ENCODE results near the gene MISP3.
"Not testable (repeated sequence)": the region's sequence is repeated elsewhere in the genome, so short reads cannot be mapped to it uniquely, and the experiment has no call there.

The MISP3 gene

GRCh38 chr19:14072535-14073260, at the start of gene MISP3:
Gene MISP3 (plus strand): TSS chr19:14072786. CDS start chr19:14073310, 524 bp downstream.
- no peak for DNase-seq (ENCODE audit: low spot score)

- DNase-seq (ENCODE audit: low spot score), result peak; percentile 29
Observed at GRCh38 chr19:14023404-14024235, 49.0 kb upstream of the MISP3 start.

GRCh38 chr19:14026652-14027192, 45.9 kb upstream of the MISP3 start:
- DNase-seq (ENCODE audit: low spot score), result not testable (repeated sequence)

GRCh38 chr19:14027856-14028450, 44.6 kb upstream of the MISP3 start, which contains the start of gene RLN3:
Gene RLN3 (plus strand): TSS chr19:14028148. CDS start chr19:14028205, 57 bp downstream.
- DNase-seq (ENCODE audit: low spot score), result no peak

GRCh38 chr19:14028901-14029300, 43.7 kb upstream of the MISP3 start:
- no peak for DNase-seq (ENCODE audit: low spot score)

- DNase-seq (ENCODE audit: low spot score), result no peak
Observed at GRCh38 chr19:14030997-14031718, 41.4 kb upstream of the MISP3 start.

GRCh38 chr19:14031719-14032480, 40.7 kb upstream of the MISP3 start, which contains the start of gene IL27RA:
Gene IL27RA (plus strand): TSS chr19:14031762. CDS start chr19:14031873, 111 bp downstream.
- DNase-seq (ENCODE audit: low spot score), result peak; percentile 51

GRCh38 chr19:14033946-14034345, 38.6 kb upstream of the MISP3 start:
- no peak for DNase-seq (ENCODE audit: low spot score)

GRCh38 chr19:14035159-14035558, 37.4 kb upstream of the MISP3 start:
- DNase-seq (ENCODE audit: low spot score), result not testable (repeated sequence)

- DNase-seq (ENCODE audit: low spot score), result no peak
Observed at GRCh38 chr19:14035706-14036105, 36.9 kb upstream of the MISP3 start.

- no peak for DNase-seq (ENCODE audit: low spot score)
Observed at GRCh38 chr19:14039181-14039580, 33.4 kb upstream of the MISP3 start.

GRCh38 chr19:14042659-14043608, 29.7 kb upstream of the MISP3 start:
- peak; percentile 64 for DNase-seq (ENCODE audit: low spot score)

- DNase-seq (ENCODE audit: low spot score), result not testable (repeated sequence)
Observed at GRCh38 chr19:14047866-14048265, 24.7 kb upstream of the MISP3 start.

GRCh38 chr19:14048443-14049153, 24.0 kb upstream of the MISP3 start:
- DNase-seq (ENCODE audit: low spot score), result no peak

GRCh38 chr19:14050512-14050911, 22.1 kb upstream of the MISP3 start:
- no peak for DNase-seq (ENCODE audit: low spot score)

- DNase-seq (ENCODE audit: low spot score), result not testable (repeated sequence)
Observed at GRCh38 chr19:14050961-14051360, 21.6 kb upstream of the MISP3 start.

GRCh38 chr19:14051980-14052379, 20.6 kb upstream of the MISP3 start:
- no peak for DNase-seq (ENCODE audit: low spot score)

- no peak for DNase-seq (ENCODE audit: low spot score)
Observed at GRCh38 chr19:14052470-14052869, 20.1 kb upstream of the MISP3 start.

GRCh38 chr19:14053032-14053431, 19.6 kb upstream of the MISP3 start:
- DNase-seq (ENCODE audit: low spot score), result no peak

All from Ammon's horn (tissue), 1 donor.